Small intestine (tissue), 16 donors: Measurements from ENCODE around the gene ZNF718. TPM values are rescaled to one million over a fixed set of nuclear protein-coding genes. Genes with fewer than 3 reads are reported as not detected.
A peak's percentile ranks its signal among the peaks of the same experiment; 100 is the strongest.
"Not testable (repeated sequence)": the region's sequence is repeated elsewhere in the genome, so short reads cannot be mapped to it uniquely, and the experiment has no call there.

Experiments used
- DNase-seq, 2 donors: peaks; one replicate each; pipeline versions ENCODE4 v3.0.0 to v3.0.0-alpha.2; 2013
- FAIRE-seq: peaks from 2 replicates; lab custom pipeline; 2012; peaks lifted over from hg19 to GRCh38; lab: Jason Lieb, UNC
- H3K27ac ChIP-seq, 3 donors: one replicate each; pipeline ENCODE4 v1.5.1; 2013; ENCODE audit warnings: low read length in 2 of 3, mild to moderate bottlenecking in 2 of 3, control low read depth in 1 of 3, inconsistent platforms in 1 of 3, low read depth in 1 of 3, moderate library complexity in 1 of 3
- H3K27me3 ChIP-seq, 3 donors: one replicate each; pipeline ENCODE4 v1.6.1; 2013; ENCODE audit warnings: low read length in 3 of 3, inconsistent platforms in 1 of 3; ENCODE audit not compliant: control insufficient read depth in 3 of 3, insufficient read depth in 3 of 3
- H3K36me3 ChIP-seq, 3 donors: one replicate each; pipeline ENCODE4 v1.6.1; 2013; ENCODE audit warnings: low read length in 3 of 3, inconsistent platforms in 1 of 3, low read depth in 1 of 3, mild to moderate bottlenecking in 1 of 3, moderate library complexity in 1 of 3; ENCODE audit not compliant: control insufficient read depth in 3 of 3, insufficient read depth in 2 of 3
- H3K4me1 ChIP-seq, 3 donors: one replicate each; pipeline ENCODE4 v1.6.1; 2013; ENCODE audit warnings: low read length in 2 of 3, inconsistent platforms in 1 of 3, low read depth in 1 of 3, mild to moderate bottlenecking in 1 of 3, moderate library complexity in 1 of 3; ENCODE audit not compliant: control insufficient read depth in 3 of 3, insufficient read depth in 2 of 3
- H3K4me3 ChIP-seq, 3 donors: one replicate each; pipeline ENCODE4 v1.5.1; 2013; ENCODE audit warnings: low read length in 3 of 3, control low read depth in 1 of 3, inconsistent platforms in 1 of 3, low read depth in 1 of 3, mild to moderate bottlenecking in 1 of 3, moderate library complexity in 1 of 3
- H3K9me3 ChIP-seq, 2 donors: one replicate each; pipeline ENCODE4 v1.6.1; 2013; ENCODE audit warnings: low read depth in 1 of 2, low read length in 1 of 2; ENCODE audit not compliant: control insufficient read depth in 2 of 2, insufficient read depth in 1 of 2
- WGBS, 3 donors: extraction: QIAGEN DNeasy Blood & Tissue Kit; methylation state at CpG; one replicate each; pipeline ENCODE4 v1.1.7; 2013; 5-methylcytosine and 5-hydroxymethylcytosine counted together
- long read RNA-seq, 10 donors: transcript quantifications; one replicate each; lab custom pipeline, GENCODE V29; 2026
- polyA plus RNA-seq, 4 donors: library from polyadenylated mRNA; stranded (reverse) in 3 of 4; unstranded in 1 of 4; fragments of 200-250 nt in 3 of 4; fragments of 120-200 nt in 1 of 4; gene quantifications; one replicate each; pipeline versions ENCODE4 v1.2.1 to v1.2.3, GENCODE V29; 2013
- donor health status: healthy with polysubstance abuse.
- donor health status: control.
- donor health status: control.
- donor health status: Bipolar disorder and iron deficiency.
- donor health status: healthy.

Gene ZNF718
- 1 to 10 TPM in 2 of 4 donors, under 1 TPM in 2; 0.27 to 5.0 (median 1.2) TPM for polyA plus RNA-seq
- long read RNA-seq, donor 1 = 0 reads
- long read RNA-seq, donor 2 = 0 reads
- long read RNA-seq, donor 3, partial matches to known transcripts = 0 of 1 reads
- long read RNA-seq, donor 3, other reads (novel, unspliced or antisense) = 0 of 1 reads
- long read RNA-seq, donor 4 = 0 reads
- long read RNA-seq, donor 5 = 0 reads
- long read RNA-seq, donor 6, partial matches to known transcripts = 0 of 1 reads
- long read RNA-seq, donor 6, other reads (novel, unspliced or antisense) = 0 of 1 reads
- long read RNA-seq, donor 7 = 0 reads
- long read RNA-seq, donor 8 = 0 reads
- long read RNA-seq, donor 9 = 0 reads
- long read RNA-seq, donor 10 = 0 reads

- Histone ChIP-seq H3K36me3 (peaks cover 0 to 22% (median 0%) of the 10 kb centered on the region in 3 donors), H3K27me3 (no peaks in the 10 kb centered on the region), H3K27ac (peak within 1 kb of the TSS; percentile 86 to 98 (median 90)), H3K4me3 (peak within 1 kb of the TSS; percentile 86 to 93 (median 87)), H3K9me3 (peaks cover 0 to 43% of the 10 kb centered on the region in 2 donors), H3K4me1 (peaks cover 0 to 4% (median 0%) of the 10 kb centered on the region in 3 donors)
- WGBS, 3 donors = 0 to 2% (median 2%) methylated on average over 44 of the region's 44 CpGs
- FAIRE-seq (no peak), DNase-seq (peak; percentile 98)
Measured at GRCh38 chr4:124275-125081, at the start of gene ZNF718. Gene ZNF718 (plus strand): TSS chr4:124501. CDS start chr4:124671, 170 bp downstream.

DNA sequence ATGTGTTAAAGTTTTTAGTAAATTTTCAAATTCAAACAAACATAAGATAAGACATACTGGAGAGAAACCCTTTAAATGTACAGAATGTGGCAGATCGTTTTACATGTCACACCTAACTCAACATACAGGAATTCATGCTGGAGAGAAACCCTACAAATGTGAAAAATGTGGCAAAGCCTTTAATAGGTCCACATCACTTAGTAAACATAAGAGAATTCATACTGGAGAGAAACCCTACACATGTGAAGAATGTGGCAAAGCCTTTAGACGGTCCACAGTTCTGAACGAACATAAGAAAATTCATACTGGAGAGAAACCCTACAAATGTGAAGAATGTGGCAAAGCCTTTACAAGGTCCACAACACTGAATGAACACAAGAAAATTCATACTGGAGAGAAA lies 38.4 kb upstream of the ZNF718 start:
- no peak for FAIRE-seq
- WGBS, 3 donors = 93 to 98% (median 95%) methylated on average over 3 of the region's 3 CpGs
- Histone ChIP-seq H3K9me3 (peaks cover 3 to 30% of the 10 kb centered on the region in 2 donors), H3K27me3 (no peaks in the 10 kb centered on the region), H3K4me1 (no peaks in the 10 kb centered on the region), H3K27ac (no peak overlapping the region), H3K36me3 (peaks cover 4 to 8% (median 8%) of the 10 kb centered on the region in 3 donors), H3K4me3 (no peak overlapping the region)
- no peak for DNase-seq

- WGBS, 3 donors = 96 to 97% (median 97%) methylated on average over 7 of the region's 7 CpGs
- peaks cover 5 to 33% of the 10 kb centered on the region in 2 donors for H3K9me3 ChIP-seq
- H3K27ac ChIP-seq = not testable (repeated sequence)
Measured at GRCh38 chr4:86559-87324, 37.6 kb upstream of the ZNF718 start.

DNA sequence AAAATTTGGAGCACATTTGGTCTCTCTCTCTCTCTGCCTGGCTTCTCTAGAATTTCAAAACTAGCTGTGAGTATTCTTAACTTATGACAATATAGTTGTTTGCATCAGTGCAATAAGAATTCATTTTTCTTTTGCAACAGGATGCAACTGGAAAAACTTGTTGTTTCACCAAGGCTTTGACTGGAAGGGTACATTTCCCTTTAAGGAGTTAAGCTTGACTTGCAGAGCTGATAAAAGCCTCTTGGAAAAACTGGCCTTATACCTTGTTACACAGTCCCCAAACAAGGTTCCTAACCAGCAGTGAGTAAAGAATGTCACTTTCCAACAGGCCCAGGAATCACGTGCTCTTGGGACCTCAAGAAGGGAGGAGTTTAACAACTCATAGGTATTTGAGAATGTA lies 25.9 kb upstream of the ZNF718 start:
- Histone ChIP-seq H3K4me1 (no peaks in the 10 kb centered on the region), H3K27me3 (no peaks in the 10 kb centered on the region), H3K36me3 (no peaks in the 10 kb centered on the region), H3K9me3 (peaks cover 2 to 66% of the 10 kb centered on the region in 2 donors), H3K4me3 (no peak overlapping the region), H3K27ac (no peak overlapping the region)
- 75 to 85% (median 80%) methylated on average over 1 of the region's 1 CpG for WGBS, 3 donors
- DNase-seq = no peak
- no peak for FAIRE-seq

More at GRCh38 chr4:86559-87324, 37.6 kb upstream of the ZNF718 start:
- not testable (repeated sequence) for H3K4me3 ChIP-seq, DNase-seq, H3K36me3 ChIP-seq, H3K4me1 ChIP-seq, H3K27me3 ChIP-seq, FAIRE-seq

DNA sequence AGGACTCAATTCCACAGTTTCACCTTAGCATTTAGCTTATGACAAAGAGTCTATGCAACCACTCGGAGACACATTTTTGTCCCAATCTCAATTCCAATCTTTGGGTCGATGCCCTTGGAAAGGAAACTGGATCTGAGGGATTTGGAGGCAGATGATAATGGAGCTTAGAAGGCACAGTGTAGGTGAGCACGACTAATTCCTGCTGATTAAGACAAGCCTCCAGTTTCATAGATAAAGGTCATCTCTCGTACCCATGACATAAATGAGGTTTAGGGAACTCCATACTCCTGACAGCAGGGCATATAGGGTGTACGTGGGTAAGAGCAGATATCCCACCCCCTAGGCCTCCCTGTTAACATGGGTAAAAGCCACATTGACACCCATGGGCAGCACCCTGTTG lies 24.4 kb upstream of the ZNF718 start:
- no peaks in the 10 kb centered on the region for H3K36me3 ChIP-seq
- no peak for FAIRE-seq
- H3K4me3 ChIP-seq = no peak overlapping the region
- no peak for DNase-seq
- no peaks in the 10 kb centered on the region for H3K27me3 ChIP-seq
- H3K27ac ChIP-seq = no peak overlapping the region
- H3K4me1 ChIP-seq = no peaks in the 10 kb centered on the region
- WGBS, 3 donors = 73 to 87% (median 86%) methylated on average over 5 of the region's 5 CpGs
- H3K9me3 ChIP-seq = peaks cover 2 to 63% of the 10 kb centered on the region in 2 donors

DNA sequence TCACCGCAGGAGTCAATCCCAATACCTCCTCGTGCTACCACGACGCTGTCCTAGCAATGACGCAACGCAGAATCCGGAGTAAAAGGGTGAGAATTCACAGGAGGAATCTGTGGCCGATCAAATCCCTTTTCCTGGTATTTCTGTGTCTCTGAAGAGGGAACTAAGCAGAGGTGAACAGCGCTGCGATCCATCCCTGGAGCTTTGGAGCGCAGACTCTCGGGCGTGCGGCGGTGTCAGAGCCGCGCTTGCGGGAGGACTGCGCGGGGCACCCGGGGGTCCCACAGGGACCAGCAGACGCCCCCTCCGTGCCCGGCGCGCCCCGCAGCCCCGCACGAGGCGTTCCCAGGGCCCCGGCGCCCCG lies 17.2 kb upstream of the ZNF718 start:
- H3K4me1 ChIP-seq = no peaks in the 10 kb centered on the region
- H3K9me3 ChIP-seq = peaks cover 0 to 32% of the 10 kb centered on the region in 2 donors
- H3K27ac ChIP-seq = no peak overlapping the region
- peaks cover 0 to 37% (median 36%) of the 10 kb centered on the region in 3 donors for H3K27me3 ChIP-seq
- WGBS, 3 donors = 19 to 53% (median 42%) methylated on average over 23 to 33 of the region's 33 CpGs
- no peak for FAIRE-seq
- no peaks in the 10 kb centered on the region for H3K36me3 ChIP-seq
- no peak for DNase-seq
- H3K4me3 ChIP-seq = no peak overlapping the region

DNA sequence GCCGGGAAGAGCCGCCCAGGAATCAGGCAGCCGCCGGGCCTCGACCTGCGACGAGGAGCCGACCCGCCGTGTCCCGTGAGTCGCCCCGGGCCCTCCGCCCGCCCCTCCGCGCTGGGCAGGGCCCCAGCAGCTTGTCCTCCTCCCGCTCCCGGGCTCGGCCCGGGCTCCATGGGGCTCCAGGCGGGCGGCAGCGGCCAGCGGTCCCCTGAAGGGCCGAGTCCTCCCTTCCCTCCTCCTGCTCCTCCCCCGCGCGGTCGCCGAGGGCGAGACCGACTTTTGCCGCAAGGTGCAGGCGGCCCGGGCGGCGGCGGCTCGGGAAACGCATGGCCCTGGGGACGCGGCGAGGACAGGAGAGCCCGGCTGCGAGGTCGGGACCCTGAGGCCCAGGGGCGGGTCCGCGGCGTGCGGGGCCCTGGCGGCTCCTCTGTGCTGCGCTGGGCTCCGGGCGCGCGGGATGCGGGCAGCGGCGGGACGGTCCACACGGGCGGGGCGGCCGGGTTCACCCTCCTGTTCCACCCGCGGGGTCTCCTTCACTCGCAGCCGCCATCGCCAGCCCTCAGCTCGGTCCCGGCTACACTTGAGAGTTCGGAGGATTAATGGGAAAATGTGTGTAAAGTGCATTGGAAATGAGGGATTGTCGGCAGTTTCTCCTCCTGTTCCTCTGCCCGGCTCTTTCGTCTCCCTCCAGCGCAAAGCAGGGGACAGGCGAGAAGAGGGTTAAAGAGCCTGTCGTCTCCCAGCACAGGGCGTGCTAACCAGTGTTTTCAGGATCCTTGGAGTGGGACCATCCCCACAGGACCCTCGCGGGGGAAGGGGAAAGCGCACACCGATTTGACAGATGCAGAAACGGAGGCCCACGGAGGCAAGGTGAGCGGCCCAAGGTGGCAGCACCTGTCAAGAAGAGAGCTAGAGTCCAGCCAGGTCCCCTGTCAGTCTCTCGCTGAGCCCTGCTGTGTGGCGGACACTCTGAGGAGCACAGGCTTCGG lies 16.6 kb upstream of the ZNF718 start:
- FAIRE-seq (no peak), DNase-seq (no peak)
- 9 to 29% (median 28%) methylated on average over 65 to 91 of the region's 91 CpGs for WGBS, 3 donors
- no peak overlapping the region for H3K27ac ChIP-seq
- no peaks in the 10 kb centered on the region for H3K36me3 ChIP-seq
- H3K9me3 ChIP-seq = peaks cover 0 to 27% of the 10 kb centered on the region in 2 donors
- H3K4me3 ChIP-seq = peak overlapping the region in 1 of 3 donors; percentile 10
- peaks cover 0 to 37% (median 37%) of the 10 kb centered on the region in 3 donors for H3K27me3 ChIP-seq
- no peaks in the 10 kb centered on the region for H3K4me1 ChIP-seq
